HG03378 (cell line): ENCODE data around the gene FGD4.

Experiments used
- ATAC-seq: cut with Tn5 transposase; IDR thresholded peaks from one replicate; pipeline ENCODE4 v1.9.1; 2021; ENCODE audit warnings: mild to moderate bottlenecking, moderate library complexity; ENCODE audit not compliant: unreplicated experiment

The FGD4 gene

DNA sequence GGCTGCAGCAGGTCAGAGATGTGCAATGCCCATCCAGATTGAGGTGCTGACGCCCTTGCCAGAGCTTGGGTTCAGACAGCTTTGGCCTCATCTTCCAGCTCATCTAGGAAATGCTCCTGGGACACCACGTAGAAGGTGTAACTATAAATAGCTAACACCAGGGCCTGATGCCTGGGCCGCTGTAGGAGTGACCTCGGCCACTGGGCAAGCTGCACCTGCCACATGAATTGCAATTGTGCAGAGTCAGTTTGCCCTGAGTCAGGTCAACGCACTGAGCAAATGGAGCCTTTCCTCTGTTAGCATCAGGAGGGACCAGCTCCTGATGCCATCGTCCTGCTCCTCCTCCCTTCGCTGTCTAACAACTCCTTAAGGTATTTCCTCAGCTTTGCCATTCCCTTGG is 262.3 kb downstream of the FGD4 start:
- ATAC-seq = no peak

DNA sequence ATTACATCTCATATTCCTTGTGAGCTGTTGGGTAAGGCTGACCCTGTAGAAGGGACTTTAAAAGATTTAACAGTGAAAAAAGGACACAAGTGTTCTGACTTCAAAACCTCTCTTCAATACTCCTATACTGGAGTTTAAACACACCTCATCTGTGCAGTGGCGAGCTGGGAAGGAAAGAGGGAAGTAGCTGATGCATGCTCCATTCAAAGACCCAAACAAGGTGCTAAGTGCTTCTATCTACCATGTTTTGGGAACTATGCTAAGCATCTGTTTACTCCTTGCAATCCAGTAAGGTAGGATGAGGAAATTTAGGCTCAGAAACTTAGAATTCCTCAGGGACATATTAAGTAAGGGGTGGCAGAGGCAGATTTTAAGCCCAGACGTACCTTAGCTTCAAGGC is 263.3 kb downstream of the FGD4 start:
- no peak for ATAC-seq

DNA sequence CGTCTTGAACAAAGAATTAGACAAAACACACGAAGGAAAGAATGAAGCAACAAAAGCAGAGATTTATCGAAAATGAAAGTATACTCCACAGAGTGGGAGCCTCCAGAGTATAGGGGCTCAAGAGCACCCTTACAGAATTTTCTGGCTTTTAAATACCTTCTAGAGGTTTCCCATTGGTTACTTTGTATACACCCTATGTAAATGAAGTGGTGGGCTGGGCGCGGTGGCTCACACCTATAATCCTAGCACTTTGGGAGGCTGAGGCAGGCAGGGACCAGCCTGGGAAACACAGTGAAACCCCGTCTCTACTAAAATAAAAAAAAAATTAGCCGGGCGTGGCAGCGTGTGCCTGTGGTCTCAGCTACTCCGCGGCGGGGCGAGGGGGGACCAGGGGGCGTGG is 266.7 kb downstream of the FGD4 start:
- ATAC-seq = no peak

DNA sequence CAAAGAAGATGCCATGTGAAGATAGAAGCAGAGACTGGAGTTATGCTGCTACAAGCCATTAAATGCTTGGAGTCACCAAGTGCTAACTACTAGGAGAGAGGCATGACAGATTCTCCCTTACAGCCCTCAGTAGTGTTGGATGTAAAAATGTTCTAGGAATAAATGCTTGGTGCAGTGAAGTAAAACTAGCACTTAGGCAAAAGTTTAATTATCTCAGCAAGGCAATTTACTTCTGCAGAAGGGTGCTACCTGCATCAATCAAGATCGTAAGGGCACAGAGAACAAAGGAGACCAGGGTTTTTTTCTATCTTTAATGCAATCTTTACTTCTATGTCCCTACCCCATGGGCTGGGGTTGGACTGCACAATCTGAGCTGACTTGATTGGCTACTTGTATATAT is 270.2 kb downstream of the FGD4 start:
- ATAC-seq = no peak

DNA sequence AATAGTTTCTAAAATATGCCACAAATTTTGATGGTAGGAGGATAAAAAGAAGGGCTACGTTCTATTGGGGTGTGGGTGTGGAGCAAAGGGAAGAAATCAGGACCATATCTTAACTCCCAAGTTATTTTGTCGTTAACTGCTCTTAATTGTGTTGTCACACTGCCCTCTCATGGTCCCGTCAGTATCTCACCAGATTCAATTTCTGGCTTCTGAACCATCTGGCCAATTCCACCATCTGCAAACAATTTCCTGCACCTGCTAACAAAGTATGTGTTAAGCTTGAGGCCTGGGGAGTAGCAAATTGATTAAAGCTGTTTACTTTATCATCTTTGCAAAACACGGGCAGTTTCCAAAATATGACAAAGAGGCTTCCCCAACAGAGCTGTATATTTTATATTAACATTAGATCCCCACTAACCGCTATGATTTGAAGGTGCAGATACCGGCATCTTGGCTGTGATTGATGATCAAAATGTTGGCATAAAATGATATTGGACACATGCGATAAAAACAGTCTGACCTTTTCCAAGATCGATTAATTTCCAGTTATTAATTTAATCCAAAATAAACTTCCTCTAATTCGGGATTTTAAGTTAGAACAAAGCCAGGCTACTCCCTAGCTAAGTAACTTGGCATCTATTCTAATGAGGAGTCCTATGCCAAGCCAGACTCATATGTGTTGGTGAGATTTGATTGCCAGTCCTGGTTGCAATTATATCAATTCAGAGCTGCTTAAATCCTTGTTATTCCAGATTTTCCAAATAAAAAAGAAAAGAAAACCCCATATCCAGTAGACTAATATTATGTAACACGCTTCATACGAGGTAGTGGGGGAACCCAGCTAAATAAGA is 272.8 kb downstream of the FGD4 start:
- peak; percentile 42 for ATAC-seq

DNA sequence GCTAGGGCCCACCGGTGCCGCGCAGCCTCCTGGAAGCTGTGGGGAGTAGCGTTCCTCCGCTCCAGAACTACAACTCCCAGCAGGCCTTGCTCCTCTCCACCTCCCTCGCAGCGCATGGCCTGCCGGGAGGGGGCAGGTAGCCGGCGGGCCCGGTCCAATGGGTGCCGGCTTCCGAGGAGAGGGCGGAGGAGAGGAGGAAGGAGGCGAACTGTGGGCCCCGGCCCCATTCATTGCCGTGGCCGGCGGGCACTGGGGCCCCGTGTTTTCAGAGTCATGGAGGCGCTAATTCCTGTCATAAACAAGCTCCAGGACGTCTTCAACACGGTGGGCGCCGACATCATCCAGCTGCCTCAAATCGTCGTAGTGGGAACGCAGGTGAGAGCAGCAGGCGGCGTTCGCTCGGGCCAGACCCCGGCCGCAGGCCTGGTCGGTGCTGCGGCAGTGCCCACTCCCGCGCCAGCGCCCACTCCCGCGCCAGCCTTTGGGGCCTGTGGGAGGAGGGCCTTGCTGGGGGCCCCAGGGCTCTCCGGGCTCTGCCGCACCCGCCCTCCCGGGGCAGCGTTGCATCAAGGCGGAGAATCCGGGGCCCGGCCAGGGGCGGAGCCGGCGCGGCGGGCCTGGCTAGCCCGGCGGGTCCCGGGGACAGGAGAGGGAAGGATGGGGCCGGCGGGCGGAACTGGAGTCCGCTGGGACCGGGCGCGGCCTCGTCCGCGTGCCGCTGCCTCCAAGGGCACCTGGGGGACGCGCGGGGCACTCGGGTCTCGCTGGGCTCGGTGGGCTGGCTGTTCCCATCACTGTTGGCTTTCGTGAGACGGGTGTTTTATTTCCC is 279.9 kb downstream of the FGD4 start, which contains the start of gene DNM1L:
Gene DNM1L, plus strand, starts transcription at position 211 of the 829 bp plus-strand sequence. Its CDS starts 63 bp downstream, at position 274.
- ATAC-seq = peak; percentile 91

DNA sequence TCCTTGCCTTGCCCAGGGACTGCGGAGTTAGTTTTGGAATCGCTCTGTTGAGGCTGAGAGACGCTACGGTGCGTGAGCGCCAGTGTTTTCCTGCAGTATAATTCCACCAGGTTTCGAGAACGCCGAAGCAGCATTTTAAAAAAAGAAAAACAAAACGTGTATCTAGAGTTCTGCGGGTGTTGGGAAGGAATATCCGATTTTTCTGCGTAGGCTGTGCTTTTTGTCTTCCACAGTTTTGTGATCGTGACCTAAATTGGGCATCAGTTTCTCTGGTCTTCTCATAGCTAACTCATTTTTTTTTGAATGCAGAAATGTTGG is 280.5 kb downstream of the FGD4 start:
- ATAC-seq = no peak

DNA sequence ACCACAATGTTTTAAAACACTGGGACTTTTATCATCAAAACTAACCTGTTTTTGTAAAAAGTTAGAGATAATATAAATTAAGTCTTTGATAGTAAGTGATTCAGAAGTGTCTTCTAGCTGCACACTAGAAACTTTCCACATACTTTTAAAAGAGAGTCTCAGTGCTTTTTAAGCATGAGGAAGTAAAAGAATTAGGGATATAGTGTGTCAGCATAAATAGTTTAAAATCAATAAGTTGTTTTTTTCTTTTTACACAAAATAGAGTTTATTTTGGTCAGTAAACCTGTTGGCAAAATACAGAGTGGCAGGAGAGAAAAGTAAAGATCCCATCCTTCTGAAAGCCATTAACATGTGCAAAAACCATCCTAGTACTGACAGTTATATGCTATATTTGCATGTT is 281.4 kb downstream of the FGD4 start:
- ATAC-seq = no peak

DNA sequence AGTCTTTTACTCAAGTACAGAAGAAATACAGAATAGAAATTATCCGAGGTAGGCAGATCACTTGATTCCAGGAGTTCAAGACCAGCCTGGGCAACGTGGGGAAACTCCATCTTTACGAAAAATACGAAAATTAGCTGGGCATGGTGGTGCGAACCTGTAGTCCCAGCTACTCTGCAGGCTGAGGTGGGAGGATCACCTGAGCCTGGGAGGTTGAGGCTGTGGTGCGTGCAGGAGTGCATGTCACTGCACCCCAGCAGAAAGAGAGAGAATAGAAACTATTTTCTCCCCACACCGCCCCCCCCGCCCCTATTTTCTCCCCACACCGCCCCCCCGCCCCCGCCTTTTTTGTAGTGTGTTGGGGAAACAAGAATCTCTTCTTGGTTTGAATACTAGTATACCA is 281.9 kb downstream of the FGD4 start:
- ATAC-seq = no peak

DNA sequence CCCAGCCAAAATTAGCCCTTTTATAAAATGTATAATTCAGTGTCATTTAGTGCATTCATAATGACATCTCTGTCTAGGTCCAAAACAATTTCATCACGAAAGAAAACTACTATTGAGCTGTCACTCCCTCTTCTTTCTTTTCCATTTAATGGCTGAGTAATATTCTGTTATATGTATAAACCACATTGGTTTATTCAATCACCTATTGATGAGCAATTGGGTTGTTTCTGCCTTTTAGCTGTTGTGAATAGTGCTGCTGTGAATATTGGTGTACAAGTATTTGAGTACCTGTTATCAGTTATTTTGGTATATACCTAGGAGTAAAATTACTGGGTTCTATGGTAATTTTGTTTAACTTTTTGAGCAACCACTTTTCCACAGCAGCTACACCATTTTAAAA is 287.0 kb downstream of the FGD4 start:
- no peak for ATAC-seq

DNA sequence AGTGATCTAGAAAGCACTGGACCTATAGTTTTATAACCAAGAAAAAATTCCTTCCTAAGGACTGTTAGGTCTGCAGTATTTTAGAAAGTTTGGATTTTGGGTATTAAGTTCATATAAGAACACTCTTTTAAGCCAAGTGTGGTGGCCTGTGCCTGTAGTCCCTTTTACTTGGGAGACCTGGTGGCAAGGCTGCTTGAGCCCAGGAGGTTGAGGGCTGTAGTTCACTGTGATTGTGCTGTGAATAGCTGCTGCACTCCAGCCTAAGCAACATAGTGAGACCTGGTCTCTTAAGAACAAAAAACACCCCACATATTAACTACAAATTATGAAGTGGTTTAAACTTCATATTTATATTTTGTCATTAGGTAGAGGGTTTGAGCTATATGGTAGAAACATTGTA is 289.4 kb downstream of the FGD4 start:
- ATAC-seq = no peak

DNA sequence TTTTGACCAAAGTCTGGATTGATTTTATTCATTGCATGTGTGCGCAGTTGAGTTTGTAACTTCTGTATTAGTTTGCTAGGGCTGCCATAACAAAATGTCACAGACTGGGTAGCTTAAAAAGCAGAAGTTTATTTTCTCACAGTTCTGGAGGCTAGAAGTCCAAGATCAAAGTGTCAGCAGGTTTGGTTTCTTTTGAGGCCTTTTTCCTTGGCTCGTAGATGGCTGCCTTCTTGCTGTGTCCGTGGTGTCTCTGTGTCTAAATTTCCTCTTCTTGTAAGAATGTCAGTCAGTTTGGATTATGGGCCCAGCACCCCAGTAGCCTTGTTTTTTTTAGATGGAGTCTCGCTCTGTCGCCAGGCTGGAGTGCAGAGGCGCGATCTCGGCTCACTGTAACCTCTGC is 291.6 kb downstream of the FGD4 start:
- ATAC-seq = no peak

DNA sequence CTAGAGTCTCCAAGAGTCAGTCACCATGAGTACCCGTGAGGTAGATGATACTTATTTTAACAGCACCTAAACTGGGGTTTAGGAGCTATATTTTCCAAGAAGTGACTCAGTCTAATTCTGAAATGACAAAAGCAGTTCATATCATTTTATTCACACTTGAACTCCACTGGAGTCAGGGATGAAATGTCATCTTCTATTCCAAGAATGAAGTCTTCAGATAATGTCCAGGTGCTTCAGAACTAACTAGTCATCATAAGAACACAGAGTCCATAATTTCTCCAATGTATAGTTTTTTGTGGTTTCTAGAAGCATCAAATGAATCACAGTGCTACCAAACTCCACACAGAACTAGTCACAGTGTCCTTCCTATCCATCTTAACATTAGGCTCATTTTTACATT is 293.0 kb downstream of the FGD4 start:
- ATAC-seq = no peak

DNA sequence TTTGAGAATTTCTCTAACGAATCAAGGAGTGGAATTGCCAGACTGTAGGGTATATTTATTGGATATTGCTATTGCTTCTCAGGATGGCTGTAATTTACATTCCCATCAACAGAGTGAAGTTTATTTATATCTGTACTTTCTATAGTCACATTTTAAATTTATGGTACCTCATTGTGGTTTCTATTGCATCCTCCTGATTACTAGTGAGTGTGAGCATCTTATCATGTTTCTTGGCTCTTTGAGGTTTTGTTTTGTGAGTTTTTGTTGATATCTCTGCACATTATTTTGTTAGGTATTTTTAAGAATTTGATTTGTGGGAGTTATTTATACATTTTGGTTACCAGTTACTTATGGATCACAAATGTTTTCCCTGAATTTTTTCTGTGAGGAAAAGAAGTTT is 293.7 kb downstream of the FGD4 start:
- no peak for ATAC-seq
